Femur (tissue), 1 donor: ENCODE measurements around the gene PSME3IP1.

Source experiments
- DNase-seq: peaks from one replicate; pipeline ENCODE4 v3.0.0-alpha.2; 2017

Gene PSME3IP1

DNA sequence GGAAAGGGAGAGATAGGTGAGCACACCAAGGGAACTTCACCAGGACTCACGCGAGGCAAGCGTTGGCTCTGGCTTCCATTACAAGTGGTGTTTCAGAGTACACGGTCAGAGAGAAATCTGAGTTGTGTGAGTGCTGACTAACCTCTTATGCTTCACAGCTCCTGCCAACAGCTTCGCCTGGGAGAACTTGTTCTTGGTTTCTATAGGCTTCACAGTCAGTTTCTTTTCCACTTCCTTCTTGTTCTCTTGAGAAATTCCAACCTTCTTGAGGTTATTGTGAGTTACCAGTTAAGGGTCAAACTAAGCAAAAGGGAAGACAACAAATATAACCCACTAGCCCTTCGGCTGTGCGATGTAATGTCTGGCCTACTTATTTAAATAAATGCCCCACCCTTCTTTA is 18.9 kb downstream of the PSME3IP1 start:
- no peak for DNase-seq

DNA sequence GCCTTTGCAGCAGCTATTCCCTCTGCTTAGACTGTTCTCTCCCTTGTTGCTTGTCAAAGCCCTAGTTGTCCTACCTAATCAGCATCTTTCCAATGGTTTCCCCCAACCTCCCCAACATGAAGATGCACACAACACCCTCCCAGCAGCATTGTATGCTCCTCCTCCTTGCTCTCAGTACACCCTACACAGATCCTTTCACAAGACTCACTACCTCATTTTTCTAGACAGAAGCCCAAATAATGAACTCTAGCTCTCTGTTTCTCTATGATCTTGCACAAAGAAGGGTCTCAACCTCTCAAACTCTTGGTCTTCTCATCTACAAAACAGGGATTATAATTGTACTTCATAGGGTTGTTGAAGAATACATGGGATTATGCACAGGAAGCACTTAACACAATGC is 19.4 kb downstream of the PSME3IP1 start:
- DNase-seq = no peak

DNA sequence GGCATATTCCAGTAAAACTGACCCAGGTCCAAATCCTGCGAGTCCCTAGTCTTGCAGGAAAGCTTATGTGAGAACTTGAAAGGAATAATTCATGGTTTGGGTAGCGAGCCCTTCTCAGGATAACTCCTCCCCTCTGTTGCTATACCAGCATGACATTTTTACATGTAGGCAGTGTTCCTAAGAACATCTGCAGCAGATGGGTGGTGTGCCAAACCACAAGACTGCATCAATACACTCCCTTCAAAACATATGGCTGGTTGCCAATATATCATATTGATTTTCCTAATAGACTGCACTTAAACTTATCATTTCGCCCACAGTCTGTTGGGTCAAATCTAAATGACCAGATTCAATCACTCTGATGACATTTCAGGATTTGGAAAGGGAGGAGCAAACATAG is 19.9 kb downstream of the PSME3IP1 start:
- DNase-seq = no peak

DNA sequence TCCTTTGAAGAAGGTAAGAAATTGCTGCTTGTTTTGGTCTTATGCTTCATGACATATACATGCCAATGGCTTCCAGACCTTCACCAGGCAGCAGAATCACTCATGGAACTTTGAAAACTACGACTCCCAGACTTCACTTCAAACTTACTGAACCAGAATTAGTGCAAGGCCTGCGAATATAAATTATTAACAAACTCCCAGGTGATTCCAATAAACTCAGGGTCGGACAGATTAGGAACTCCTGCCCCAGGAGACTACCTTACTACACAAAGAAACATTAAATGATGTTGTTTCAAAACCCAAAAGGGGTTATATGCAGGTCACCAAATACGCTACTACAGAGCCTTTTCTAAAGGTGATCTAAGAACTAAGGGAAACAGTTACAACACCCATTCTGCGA is 20.4 kb downstream of the PSME3IP1 start:
- DNase-seq = no peak

DNA sequence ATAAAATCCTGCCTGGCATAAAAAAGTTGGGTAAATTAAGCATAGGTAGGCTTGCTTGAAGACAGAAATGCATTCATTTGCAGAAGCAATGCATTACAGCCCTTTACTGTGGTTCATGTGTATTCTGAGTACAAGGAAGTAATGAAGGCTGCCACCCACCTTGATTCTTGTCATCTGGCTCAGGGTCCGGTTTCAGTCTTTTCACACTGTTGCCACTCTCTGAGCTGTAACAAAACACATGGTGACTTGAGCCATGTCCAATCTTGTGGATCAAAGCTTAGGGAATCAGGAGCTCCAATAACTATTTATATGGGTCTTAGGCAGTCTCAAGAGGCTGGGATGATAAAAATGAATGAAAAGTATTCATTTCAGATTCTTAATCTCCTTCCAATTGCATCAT is 22.0 kb downstream of the PSME3IP1 start:
- no peak for DNase-seq

DNA sequence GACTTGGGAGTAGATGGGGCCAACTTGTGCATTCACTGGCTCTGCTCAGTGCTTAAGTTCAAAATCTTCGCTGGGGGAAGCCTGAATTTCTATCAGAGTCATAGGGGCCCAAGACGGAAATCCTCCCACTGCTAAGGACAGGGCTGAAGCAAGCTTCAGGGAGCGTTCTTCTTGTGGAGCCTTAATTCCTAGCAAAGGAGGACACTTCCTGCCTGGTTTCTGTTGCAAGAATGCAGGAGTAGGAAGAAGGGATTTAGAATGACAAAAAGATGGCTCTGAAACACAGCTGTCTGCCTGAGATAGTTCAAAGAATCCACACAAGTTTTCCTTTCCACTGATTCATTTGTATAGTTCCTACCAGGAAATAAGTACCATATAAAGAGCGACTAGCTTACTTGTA is 26.4 kb downstream of the PSME3IP1 start:
- DNase-seq = no peak

DNA sequence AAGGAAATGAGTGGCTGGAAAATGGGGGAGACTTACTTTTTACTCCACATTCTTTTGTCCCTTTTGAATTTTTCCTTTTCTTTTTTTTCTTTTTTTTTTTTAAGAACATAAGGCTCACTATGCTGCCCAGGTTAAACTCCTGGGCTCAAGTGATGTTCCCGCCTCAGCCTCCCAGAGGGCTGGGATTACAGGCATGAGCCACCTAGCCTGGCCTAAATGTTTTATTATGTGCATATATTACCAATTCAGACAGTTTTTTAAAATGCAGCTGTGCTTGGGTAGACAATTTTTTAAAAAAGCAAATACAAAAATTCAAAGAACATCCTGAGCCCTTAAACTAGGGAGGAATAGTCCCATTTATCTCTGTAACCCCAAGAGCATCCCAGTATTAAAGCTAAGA is 28.3 kb downstream of the PSME3IP1 start:
- no peak for DNase-seq

DNA sequence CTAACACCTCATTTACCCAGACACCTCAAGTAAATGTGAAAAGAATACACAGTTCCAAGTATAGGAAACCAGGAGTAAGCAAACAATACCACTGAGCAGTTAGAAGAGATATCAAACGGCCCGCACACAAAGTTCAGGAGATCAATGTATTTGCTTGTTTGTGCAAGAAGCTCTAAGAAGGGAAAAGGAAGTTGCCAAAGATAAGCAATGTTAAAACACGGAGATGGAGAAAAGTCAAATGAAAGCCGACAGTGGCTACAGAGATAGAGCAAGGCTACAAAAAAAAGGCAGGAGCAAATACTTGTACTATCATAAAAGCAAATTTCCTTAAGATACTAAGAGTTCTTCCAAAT is 29.5 kb downstream of the PSME3IP1 start:
- DNase-seq = no peak

DNA sequence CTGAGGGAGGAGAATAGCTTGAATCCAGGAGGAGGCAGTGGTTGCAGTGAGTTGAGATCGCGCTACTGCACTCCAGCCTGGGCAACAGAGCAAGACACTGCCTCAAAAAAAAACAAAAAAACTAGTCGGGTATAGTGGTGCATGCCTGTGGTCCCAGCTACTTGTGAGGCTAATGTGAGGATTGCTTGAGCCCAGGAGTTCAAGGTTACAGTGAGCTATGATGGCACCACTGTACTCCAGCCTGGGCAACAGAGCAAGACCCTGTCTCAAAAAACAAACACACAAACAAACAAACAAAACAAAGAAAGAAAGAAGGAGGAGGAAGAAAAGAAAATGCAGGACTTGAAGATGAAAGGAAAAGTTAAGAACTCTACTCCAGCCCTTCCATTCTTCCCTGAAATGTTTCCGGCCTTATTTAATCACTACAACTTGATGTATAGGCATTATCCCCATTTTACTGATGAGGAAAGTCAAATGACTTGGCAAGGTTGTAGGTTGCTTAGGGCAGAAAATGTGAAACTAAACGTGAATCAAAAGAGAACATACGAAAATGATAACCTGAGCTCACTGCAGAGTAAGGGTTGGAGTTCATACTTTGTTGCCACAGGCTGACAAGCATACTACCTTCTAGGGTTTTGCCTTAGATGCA is 30.0 kb downstream of the PSME3IP1 start:
- DNase-seq = no peak

DNA sequence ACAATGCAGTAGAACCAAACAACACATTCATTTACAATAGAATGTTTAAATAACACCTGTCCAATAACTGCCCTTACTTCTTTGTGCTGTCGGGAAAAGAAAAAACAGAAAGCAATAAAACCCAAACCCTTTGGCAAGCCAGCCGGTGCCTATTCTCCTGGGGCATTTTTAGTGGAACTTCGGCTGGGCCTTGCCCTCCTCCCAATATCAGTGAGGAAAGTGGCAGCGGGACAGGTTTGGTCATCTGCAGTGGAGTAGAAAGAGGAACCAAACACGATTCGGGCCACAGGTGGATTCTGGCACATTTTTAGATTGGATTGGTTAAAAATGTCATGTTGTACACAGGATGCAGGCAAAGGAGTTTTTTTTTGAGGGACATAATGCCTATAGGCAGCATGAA is 32.0 kb downstream of the PSME3IP1 start:
- DNase-seq = no peak

DNA sequence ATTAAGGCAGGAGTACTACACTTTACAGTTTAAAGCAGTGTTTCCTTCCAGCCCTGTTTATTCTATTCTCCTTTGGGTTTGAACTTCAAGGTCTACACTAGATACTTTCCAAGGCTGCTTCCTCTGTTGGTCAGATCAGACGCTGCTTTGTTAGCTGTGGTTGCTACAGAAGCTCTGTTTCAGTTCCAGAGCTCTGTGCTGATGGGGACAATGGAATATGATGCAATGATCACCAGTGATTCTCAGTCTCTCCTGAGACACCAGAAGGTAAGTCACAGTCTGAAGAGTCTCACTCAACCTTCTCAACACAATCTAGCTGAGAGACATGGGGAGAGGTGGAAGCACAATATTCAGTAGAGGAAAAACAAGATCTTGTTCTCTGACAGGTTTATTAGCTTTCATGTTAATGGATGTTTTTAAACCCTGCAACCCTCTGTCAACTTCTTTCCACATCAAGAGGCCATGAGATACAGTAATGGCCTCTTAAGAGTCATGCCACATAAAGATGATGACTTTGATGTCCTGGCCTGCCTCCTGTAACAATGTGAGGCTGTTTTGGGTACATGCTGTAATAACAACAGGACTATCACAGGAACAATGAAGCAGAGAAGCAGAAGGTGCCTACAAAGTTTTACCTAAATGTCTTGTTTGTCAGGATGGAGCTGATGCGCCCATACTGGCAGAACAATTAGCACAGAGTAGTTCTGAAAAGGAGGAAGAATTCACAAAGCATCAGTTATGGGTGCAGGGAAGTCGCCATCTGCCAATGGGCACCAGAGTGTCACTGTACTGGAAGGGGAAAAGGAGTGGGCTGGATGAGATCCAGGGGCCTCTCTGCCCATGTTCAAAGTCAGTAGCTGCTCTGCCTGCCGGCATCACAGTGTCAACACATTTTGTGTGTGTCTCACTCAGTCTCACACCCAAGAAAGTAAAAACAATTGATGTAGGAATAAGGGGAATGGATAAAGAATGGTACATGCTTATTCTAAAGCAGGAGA is 33.4 kb downstream of the PSME3IP1 start:
- no peak for DNase-seq

DNA sequence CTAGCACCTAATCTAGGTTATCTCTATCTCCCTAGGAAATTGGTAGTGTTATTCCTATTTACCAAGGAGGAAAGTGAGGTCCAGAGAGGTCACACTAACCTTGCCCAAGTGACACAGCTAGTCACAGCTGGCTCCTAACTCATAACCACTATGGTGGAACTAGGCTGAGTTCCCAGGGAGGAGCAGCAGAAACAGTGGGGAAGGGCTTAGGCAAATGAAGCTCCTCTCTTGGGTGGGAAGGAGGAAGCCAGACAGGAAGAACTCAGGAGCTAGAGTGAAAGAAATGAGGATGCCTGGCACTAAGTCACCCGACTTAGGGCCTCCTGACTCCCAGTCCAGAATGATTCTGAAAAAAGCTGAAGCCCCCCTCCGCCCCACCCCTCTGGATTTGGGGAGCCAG is 34.5 kb downstream of the PSME3IP1 start:
- no peak for DNase-seq

DNA sequence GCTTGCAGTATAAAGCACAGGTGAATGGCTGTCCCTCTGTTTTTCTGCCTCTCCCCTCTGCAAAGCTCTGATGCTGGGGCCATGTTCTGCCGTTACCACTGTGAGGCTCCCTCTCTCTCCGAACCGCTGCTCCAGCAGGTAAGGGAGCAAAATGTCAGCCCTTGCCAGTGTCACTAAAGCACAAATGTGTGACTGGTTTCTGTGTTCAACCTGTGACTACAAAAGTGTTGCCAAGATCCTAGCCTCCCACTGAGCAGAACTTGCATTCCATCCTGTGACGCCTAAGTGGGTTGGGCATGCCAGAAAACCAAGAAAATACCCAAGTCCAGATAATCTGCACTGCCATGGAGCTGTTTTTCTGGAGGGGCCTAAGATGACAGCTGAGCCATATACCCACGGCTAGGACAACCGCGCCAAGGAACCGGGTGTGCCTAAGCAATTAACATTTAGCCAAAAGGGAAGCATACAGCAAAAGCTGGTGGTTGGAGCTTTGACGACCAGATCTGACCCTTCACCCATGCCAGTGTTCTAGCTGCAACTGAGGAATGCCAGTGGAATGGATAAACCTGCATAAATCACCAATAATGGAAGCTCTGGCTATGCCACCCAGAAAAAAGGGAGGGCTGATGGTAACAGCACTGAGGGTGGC is 35.0 kb downstream of the PSME3IP1 start:
- DNase-seq = no peak

DNA sequence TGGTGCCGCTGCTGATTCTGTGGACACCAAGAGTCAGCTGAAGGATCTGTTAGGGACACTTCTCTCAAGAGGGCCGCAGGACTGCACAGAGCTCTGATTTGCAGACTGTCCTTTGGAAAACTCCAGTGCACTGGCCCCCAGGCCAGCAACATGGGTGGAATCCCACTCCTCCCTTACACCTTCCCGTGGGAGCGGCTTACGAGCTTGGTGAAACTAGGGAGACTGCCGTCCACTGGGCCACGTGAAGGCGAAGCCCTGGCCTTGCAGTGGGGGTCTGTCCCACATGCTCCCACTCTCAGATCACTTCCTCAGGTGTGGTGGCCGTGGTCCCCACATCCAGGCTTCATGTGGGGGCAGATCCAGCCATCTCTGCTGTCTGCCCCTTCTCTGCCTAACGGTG is 36.4 kb downstream of the PSME3IP1 start:
- no peak for DNase-seq

DNA sequence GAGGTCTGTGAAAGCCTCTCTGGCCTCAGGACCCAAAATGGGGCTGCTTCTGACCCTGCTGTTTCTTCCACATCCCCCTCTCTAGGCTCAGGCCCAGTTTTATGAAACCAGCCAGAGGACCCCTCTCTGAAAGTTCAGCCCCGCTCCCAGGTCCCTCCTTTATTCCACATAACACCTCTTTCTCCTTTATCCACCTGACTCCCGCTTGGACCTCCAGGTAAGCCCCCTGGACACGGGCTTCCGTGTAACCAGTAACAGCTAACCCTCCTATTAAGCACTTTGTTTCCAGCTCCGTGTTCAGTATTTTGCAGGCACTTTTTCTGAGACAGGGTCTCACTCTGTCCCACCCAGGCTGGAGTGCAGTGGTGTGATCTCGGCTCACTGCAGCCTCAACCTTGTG is 37.4 kb downstream of the PSME3IP1 start:
- no peak for DNase-seq

DNA sequence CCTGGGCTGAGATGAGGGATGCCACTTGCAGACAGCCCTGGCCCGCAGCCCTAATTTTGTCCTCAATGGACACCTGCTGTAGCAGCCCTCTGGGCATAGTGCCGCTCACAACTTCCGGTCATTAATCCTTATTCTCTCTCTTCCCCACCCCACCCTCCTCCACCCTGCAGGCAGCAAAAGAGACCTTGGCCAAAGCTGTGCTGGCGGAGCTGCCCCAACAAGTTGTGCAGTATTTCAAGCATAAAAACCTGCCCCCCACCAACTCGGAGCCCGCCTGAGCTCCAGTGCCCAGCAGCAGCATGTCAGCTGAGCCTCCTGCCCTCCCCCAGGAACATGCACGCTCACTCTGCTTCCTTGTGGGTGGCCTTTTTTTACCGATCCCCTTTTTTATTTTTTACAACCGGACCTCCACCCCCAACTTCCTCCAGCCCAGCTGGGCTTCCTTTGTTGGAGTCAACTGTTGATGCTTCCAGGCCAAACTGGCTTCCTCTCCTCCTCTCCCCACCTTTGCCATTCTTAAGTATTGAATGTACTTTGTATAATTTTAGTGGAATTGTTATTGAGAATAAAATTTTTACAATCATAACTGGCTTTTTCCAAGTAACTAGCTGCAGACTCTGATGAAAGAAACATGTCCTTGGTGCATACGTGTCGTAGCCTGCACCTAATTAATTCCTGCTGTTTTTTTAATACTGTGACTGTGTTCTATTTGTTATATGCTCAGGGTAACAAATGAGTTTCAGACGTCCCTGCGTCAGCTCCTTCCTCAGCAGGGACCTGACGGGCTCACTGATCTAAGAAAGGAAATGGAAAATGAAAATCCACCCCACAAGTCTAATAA is 38.2 kb downstream of the PSME3IP1 start:
- peak; percentile 52 for DNase-seq

DNA sequence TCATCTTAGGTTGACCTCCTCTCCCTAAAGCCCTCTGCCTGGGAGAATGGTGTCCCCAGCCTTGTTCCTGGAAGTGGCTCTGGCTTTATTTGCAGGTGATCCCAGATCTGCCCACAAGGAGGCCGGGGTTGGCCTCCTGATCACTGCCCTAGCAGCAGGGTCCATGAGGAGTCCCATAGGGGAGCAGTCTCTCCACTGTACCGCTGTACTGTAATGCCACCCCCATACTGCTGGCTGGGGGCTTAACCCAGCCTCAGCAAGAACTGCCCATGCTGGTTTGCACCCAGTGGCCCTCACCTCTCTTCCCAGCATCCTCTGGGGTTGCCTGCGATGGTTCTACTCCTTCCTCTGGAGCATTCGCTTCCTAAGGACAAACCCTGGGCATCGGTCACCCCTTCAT is 39.1 kb downstream of the PSME3IP1 start:
- DNase-seq = no peak

DNA sequence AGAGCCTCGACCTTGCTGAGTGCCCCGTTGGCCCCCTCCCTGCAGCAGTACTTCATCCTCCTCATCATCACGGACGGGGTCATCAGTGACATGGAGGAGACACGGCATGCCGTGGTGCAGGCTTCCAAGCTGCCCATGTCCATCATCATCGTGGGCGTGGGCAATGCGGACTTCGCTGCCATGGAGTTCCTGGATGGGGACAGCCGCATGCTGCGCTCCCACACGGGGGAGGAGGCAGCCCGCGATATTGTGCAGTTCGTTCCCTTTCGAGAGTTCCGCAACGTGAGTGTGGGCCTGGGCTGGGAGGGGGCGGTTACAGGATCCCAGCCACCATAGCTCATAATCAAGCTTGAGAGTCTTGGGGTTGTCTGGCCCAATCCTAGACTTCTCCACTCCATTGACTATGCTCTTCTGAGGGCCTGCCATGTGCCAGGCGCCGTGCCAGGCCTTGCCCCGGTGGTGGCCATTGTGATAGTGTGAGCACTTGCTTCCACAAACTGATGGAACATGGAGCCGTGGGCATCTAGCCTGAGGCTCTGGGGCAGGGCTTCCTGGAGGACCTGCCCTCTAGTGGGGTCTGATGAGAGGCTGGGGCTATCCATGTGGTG is 39.7 kb downstream of the PSME3IP1 start:
- DNase-seq = no peak

DNA sequence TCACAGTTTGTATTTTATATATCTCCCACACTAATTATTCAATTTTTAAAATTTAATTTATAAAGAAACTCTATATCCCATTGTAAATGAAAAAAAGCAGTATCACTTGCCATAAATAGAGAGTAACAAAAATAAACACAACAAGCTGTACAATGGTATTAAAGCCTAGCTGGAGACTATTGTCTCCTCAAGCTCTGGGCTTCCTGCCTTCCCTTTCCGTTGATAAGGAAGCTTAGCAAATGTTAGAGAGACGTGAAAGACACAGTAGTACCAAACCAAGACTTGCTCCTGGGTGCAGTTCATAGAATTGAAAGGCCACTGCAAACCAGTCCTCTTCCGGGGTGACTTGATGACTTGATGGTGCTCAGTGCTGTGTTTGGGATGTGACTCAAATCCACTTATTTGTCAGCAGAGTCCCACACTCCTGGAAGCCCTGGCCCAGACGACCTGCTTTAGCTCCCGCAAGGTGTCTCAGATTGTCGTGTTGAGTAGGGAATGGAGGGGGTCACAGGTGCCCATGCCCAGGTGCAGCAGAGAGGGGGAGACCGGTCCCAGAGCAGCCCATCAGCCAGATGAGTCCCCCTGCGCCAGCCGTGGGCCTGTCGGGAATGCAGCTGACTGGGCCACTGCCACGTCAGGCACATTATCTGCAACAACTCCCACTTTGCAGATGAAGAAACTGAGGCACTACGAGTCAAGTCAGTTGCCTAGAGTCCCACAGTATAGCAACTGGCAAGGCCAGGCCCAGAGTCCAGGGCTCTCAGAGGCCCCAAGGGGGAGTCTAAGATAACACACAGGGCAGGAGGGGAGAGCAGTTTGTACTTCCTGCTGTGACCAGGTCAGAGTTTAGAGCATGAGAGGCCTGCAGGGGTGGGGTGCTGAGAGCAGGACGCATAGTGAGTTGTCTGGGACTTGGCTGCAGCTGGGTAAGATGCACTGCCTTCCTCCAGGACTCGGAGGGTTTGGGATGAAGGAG is 40.5 kb downstream of the PSME3IP1 start:
- no peak for DNase-seq

DNA sequence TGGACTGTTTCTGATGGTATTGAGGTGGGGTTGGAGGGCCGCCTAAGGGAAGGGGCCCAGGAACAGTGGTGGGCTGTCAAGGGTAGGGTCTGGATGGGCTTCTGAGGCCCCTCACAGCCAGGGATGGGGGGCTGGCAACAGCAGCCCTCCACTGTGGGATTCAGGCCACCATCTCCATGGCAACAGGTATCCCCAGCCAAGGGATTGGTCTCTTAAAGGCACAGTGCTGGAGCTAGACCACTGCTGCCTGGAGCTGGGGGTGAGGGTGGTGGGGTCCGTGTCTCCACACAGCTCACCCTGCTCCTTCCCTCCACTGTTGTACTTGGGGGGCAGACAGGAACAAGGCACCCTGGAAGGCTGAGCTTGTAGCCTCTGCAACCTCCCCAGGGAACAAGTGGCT is 41.8 kb downstream of the PSME3IP1 start:
- no peak for DNase-seq
